ENCODE measurements around the gene LRRC8E.

The LRRC8E gene

GRCh38 chr19:7888145-7888825, at the start of gene LRRC8E:
Gene LRRC8E, plus strand, starts transcription at chr19:7888510. Its CDS starts 7,094 bp downstream, at chr19:7895604.
- peak; percentile 19 for DNase-seq

DNA sequence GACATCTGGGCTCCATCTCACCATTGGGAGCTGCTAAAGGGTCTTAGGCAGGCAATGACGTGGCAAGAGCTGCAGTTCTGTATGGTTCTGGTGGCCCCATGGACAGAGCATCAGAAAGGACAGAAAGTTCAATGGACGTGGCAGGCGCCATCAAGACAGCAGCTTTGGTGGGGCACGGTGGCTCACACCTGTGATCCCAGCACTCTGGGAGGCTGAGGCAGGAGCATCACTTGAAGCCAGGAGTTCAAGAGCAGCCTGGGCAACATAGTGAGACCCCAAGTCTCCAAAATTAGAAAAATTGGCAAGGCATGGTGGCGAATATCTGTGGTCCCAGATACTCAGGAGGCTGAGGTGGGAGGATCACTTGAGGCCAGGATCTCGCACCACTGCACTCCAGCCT, 48.8 kb upstream of the LRRC8E start:
- no peak for DNase-seq

- DNase-seq: no peak
Measured at GRCh38 chr19:7840629-7841028, 47.7 kb upstream of the LRRC8E start.

DNA sequence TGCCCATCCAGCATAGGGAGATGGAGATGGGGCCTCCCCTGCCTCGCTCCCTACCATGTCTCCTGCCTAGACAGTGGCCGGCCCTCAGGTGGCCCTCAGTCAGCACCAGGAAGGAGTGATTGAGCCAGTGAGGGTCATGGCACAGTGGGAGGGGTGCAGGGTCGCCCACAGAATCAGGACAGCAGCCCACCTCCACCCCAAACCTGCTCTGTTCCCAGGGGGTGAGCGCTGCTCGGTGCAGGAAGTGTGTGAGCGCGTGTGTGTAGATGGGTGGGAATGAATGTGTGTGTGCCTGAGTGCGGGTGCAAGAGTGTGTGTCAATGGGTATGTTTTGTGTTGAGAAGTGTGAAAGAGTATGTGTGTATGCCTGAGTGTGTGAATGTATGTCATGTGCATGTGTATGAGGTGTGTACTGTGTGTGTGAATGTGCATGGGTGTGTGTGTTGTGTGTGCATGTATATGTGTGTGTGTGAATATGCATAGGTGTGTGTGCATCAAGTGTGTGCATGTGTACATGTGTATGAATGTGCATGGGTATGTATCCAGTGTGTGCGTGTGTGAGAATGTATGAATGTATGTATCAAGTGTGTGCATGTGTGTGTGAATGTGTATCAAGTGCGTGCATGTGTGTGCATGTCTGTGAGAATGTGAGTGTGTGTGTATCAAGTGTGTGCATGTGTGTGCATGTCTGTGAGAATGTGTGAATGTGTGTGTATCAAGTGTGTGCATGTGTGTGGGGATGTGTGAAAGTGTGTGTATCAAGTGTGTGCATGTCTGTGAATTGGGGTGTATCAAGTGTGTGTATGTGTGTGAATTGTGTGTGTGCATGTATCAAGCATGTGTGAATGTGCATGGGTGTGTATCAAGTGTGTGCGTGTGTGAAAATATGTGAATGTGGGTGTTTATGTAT, 46.3 kb upstream of the LRRC8E start:
- DNase-seq: no peak

DNA sequence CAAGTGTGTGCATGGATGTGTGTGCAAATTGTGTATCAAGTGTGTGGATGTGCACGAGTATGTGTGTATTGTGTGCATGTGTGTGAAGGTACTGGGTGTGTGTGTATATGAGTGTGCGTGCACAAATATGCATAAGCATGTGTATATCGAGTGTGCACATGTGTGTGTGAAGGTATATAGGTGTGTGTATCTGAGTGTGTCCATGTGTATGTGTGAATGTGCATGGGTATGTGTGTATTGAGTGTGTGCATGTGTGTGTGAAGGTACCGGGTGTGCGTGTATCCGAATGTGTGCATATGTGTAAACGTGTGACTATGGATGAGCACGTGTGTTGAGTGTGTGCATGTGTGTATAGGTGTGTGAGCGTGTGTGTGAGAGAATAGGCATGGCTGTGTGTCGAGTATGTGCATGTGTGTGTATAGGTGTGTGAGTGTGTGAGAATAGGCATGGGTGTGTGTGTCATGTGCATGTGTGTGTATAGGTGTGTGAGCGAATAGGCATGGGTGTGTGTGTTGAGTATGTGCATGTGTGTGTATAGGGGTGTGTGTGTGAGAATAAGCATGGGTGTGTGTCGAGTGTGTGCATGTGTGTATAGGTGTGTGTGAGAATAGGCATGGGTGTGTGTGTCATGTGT, 45.5 kb upstream of the LRRC8E start:
- no peak for DNase-seq

- no peak for DNase-seq
Measured at GRCh38 chr19:7843521-7843920, 44.8 kb upstream of the LRRC8E start.

DNA sequence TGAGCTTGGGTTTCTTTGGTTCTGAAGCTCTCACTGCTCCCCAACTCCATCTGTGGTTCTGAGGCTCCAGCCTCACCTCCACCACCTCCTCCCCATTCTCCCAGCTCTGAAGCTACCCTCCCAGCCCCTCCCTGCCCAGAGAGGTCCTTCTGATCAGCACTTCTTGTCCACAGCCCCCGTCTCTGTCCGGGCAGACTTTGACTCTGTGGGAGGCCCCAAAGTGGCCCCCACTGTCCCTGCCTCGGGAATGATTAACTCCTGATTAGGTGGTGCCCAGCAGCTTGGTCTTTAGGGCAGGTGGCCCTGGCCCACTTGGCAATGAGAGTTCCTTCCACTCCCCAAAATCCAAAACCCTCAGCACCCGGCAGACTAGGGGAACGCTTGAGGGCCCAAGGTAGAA, 43.9 kb upstream of the LRRC8E start:
- no peak for DNase-seq

- no peak for DNase-seq
Measured at GRCh38 chr19:7844951-7845350, 43.4 kb upstream of the LRRC8E start.

DNA sequence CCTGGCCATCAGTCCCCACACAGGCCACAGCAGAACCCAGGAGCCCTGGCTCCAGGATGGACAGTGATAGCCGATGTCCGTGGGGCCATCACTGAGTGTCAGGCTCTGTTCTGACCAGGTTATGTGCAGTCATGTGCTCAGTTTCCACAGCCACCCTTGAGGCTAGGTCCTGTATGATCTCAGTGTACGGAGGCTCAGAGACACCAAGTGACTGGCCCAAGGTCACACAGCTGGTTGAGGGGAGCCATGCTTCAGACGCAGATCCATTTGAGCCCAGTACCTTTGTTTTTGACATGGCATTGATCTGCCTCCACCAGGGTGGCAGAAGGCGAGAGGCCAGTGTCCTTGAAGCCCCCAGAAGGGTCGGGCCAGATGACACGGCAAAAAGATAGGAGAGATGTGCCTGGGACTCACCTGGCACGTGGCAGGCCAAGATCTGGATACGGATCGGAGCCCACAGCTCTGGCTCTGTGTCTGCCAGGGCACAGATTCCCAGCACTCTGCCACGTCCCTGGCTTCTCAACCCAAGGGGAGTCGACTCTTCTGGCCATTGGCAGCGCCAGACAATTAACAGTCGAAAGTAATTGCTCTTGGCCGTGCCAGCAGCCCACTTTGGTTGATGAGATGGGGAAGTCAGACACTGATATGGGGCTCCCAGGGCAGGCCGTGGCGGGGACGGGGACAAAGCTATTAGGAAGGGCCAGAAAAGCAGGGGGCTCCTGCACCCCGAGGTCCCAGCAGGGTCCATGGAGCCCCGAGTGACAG, 42.7 kb upstream of the LRRC8E start:
- no peak for DNase-seq

- DNase-seq: no peak
Measured at GRCh38 chr19:7846155-7846646, 42.1 kb upstream of the LRRC8E start.

DNA sequence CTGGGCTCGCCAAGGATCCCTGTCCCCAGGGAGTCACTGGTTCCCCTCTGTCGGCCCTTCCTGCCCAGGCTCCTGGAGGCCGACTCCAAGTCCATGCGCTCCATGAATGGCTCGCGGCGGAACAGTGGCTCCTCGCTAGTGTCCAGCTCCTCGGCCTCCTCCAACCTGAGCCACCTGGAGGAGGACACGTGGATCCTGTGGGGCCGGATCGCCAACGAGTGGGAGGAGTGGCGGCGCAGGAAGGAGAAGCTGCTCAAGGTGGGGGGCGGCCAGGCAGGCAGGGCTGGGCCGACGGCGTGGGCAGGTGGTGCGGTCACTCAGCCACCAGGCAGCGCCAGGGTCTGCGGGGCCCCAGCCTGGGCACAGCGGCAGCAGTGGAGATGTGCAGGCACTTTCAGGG, 40.6 kb upstream of the LRRC8E start:
- no peak for DNase-seq

GRCh38 chr19:7848779-7849457, 39.4 kb upstream of the LRRC8E start:
- DNase-seq: no peak

GRCh38 chr19:7849631-7849999, 38.7 kb upstream of the LRRC8E start:
- no peak for DNase-seq

DNA sequence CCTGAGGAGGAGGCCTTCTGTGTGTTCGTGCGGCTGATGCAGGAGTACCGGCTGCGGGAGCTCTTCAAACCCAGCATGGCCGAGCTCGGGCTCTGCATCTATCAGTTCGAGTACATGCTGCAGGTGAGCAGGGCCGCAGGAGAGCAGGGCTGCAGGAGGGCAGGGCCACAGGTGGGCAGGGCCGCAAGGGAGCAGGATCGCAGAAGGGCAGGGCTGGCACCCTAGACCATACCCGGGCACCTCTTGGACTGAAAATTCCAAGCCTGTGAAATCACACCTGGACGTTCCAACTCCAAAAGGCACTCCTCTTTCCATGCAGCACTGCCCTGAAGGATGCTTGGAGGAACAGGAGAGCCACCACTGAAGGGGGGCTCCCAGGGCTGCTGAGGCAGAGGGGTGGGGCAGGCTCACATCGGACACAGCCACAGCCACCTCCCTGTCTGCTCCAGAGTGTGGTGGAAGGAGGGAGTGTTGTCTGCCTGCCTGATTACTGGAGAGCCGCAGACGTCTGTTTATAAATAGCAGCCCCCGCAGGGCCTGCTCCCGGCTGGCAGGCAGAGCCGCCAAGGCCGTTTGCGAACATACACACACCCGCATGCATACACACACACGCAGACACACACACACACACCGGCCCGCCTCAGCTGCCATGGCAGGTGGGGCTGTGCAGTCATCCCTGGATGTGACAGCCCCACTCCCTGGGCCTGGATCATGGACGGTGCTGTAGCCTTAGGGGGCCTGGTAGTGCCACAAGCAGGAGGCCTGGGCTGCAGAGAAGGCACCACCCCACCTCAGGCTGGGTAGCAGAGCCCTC, 38.1 kb upstream of the LRRC8E start:
- no peak for DNase-seq

GRCh38 chr19:7850945-7851622, 37.2 kb upstream of the LRRC8E start:
- no peak for DNase-seq

DNA sequence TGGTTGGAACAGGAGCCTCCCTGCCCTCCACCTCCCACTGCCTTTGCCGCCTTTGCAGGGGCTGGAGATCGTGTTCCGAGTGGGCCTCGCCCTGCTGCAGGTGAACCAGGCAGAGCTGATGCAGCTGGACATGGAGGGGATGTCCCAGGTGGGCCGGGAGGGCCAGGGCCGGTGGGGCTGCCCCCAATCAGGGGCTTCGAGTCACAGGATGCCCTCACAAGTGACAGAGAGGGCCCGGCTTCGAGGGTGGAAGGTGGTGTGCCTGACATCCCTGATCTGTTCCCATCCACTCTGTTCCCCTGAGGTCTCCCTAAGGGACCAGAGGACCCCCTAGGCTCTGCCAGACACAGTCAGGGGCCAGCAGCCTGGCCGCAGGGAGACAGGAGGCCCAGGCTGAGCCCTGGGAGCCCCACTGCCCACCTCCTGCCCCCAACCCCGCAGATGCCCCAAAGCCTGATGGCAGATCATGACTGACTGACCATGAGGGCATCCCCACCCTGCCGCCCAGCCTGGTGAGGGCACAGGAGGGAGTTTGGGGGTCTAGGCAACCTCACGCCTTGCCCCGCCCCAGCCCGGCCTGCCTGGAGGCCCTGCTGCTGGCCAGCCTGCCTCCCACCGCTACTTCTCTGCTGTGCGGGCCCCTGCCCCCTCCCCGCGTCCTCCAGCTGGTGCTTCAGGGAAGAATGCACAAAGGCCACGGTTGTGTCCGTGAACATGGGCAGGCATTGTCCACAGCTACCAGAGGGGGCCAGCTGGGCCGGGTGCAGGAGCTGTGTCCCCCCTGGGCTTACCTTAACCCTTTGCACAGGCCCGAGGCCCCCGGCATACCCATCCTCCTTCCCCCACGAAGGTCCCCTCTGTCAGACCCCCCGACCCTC, 36.4 kb upstream of the LRRC8E start:
- no peak for DNase-seq

- peak; percentile 53 for DNase-seq
Measured at GRCh38 chr19:7852851-7853769, 35.2 kb upstream of the LRRC8E start.

DNA sequence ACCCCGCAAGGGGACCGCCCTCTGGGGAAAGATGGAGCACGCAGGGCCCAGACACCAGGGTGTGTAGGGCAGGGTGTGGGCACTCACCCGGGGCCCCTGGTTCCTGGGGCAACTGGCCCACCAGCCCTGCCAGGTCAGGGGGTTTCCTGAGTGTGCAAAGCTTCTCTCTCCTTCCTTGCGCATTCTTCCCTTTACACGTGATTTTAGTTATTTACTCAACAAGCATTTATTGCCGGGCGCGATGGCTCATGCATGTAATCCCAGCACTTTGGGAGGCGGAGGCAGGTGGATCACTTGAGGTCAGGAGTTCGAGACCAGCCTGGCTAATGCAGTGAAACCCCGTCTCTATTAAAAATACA, 34.6 kb upstream of the LRRC8E start:
- DNase-seq: no peak

Measured in inflammatory macrophage treated with lipopolysaccharide for 4 hours (primary cell).